Endodermal cell (in vitro differentiated cells): ENCODE measurements around the gene SCUBE3. TPM values are rescaled to one million over a fixed set of nuclear protein-coding genes. Genes with fewer than 3 reads are reported as not detected.

ENCODE experiments used
- DNase-seq: peaks from one replicate; pipeline ENCODE4 v3.0.0-alpha.2; 2017
- H3K27ac ChIP-seq: 2 replicates; pipeline ENCODE4 v1.5.1; 2013; ENCODE audit warnings: mild to moderate bottlenecking, low read depth, low read length, moderate library complexity
- H3K27me3 ChIP-seq: 2 replicates; pipeline ENCODE4 v1.6.1; 2013; ENCODE audit warnings: mild to moderate bottlenecking, low read length, moderate library complexity; ENCODE audit not compliant: insufficient read depth, control insufficient read depth, poor library complexity, severe bottlenecking
- H3K36me3 ChIP-seq: 2 replicates; pipeline ENCODE4 v1.7.0; 2013; ENCODE audit warnings: mild to moderate bottlenecking, low read length, moderate library complexity; ENCODE audit not compliant: control insufficient read depth, insufficient read depth
- H3K4me1 ChIP-seq: one replicate; pipeline ENCODE4 v1.7.0; 2013; ENCODE audit warnings: low read length; ENCODE audit not compliant: control insufficient read depth, insufficient read depth
- H3K4me3 ChIP-seq: 2 replicates; pipeline ENCODE4 v1.5.1; 2013; ENCODE audit warnings: mild to moderate bottlenecking, low read length, moderate library complexity
- H3K9ac ChIP-seq: 2 replicates; pipeline ENCODE4 v1.6.1; 2013; ENCODE audit warnings: mild to moderate bottlenecking, low read length, moderate library complexity; ENCODE audit not compliant: poor library complexity, severe bottlenecking; ENCODE audit errors: extremely low read depth
- H3K9me3 ChIP-seq: 2 replicates; pipeline ENCODE4 v1.6.1; 2013; ENCODE audit warnings: mild to moderate bottlenecking, low read length, moderate library complexity; ENCODE audit not compliant: control insufficient read depth
- H3K27ac Mint-ChIP-seq: 2 replicates; pipeline ENCODE4 v1.8.0; 2020; ENCODE audit warnings: mixed read lengths
- H3K27me3 Mint-ChIP-seq: 2 replicates; pipeline ENCODE4 v1.8.0; 2021; ENCODE audit warnings: mild to moderate bottlenecking, mixed read lengths; ENCODE audit not compliant: insufficient read depth
- H3K36me3 Mint-ChIP-seq: 2 replicates; pipeline ENCODE4 v1.8.0; 2020; ENCODE audit warnings: low read depth, mixed read lengths
- H3K4me1 Mint-ChIP-seq: 2 replicates; pipeline ENCODE4 v1.8.0; 2020; ENCODE audit warnings: mixed read lengths
- H3K4me3 Mint-ChIP-seq: 2 replicates; pipeline ENCODE4 v1.8.0; 2020; ENCODE audit warnings: mild to moderate bottlenecking, moderate library complexity, mixed read lengths
- H3K9me3 Mint-ChIP-seq: 2 replicates; pipeline ENCODE4 v1.8.0; 2020; ENCODE audit warnings: mild to moderate bottlenecking, mixed read lengths
- CTCF ChIP-seq: fragments of 200-600 bp; sonication (generic); conservative IDR thresholded peaks from 2 replicates; pipeline ENCODE4 v1.5.0; 2021; ENCODE audit warnings: antibody characterized with exemption, mild to moderate bottlenecking
- WGBS, 2 experiments: methylation state at CpG; one replicate each; pipeline versions ENCODE4 v1.1.5 to v1.1.7; 2013; ENCODE audit warnings: missing lambda C conversion rate in 2 of 2, mixed read lengths in 1 of 2; ENCODE audit not compliant: insufficient coverage in 1 of 2, insufficient read length in 1 of 2; 5-methylcytosine and 5-hydroxymethylcytosine counted together
- total RNA-seq, 2 donors: library from RNA; stranded (reverse); fragmentation: NEBNext Ultra II Directional in 1 of 2; extraction: Animal tissue kit (Norgen Biotek cat#: 25700) in 1 of 2; gene quantifications; 2 replicates in 1 of 2; 3 replicates in 1 of 2; pipeline ENCODE4 v1.2.1, GENCODE V29; 2021

Gene SCUBE3
- total RNA-seq, 2 donors from 2014 or later, result 0.27 to 0.86 TPM

DNA sequence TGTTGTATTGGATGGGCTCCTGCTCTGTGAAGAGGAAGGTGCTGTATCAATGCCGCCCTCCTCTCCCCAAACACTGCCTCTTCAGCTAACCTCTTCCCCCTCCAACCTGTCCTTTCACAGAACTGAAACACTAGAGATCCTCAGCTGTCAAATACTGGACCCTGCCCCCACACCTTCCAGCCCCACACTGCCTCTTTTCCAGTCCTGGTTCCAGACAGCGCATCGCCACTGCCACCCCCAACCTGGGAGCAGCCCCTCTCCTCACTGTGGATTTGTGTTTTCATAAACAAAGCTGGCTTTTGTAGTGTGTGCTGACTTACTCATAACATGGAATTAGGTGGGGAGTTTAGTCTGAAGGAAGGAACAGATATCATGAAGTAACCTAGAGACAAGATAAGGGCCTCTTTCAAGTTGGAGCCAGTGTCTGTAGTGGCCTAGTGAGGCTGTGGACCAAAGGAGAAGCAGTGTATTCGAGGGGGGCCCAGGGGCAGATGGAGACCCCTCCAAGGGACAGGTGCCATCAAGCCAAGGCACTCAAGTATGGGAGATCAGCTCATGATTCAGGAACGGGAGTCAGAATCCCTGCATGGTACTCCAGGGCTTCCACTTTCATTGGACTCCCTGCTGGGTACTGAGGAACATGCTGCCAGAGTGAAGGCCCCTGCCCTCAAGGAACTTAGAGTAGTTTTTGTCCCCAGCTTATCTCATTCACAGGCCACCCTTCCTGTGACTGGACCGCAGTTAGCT, 2.1 kb downstream of the SCUBE3 start:
- H3K36me3 Mint-ChIP-seq, result no peaks in the 10 kb centered on the region
- 83 to 89% methylated on average over 5 to 6 of the region's 6 CpGs for WGBS, 2 experiments
- H3K36me3 ChIP-seq, result no peaks in the 10 kb centered on the region
- no peak overlapping the region for H3K9ac ChIP-seq
- peak overlapping the region; percentile 57 for H3K4me3 Mint-ChIP-seq
- H3K27ac Mint-ChIP-seq, result no peak overlapping the region
- peaks cover 37% of the 10 kb centered on the region for H3K4me1 Mint-ChIP-seq
- no peaks in the 10 kb centered on the region for H3K9me3 Mint-ChIP-seq
- peaks cover 88% of the 10 kb centered on the region for H3K27me3 Mint-ChIP-seq
- H3K4me1 ChIP-seq, result peaks cover 20% of the 10 kb centered on the region
- H3K4me3 ChIP-seq, result peak overlapping the region; percentile 79
- H3K27ac ChIP-seq, result no peak overlapping the region
- H3K9me3 ChIP-seq, result no peaks in the 10 kb centered on the region
- DNase-seq, result no peak
- H3K27me3 ChIP-seq, result peaks cover 55% of the 10 kb centered on the region
- TF ChIP-seq CTCF, result no peak

- H3K4me1 ChIP-seq, result peaks cover 20% of the 10 kb centered on the region
- no peak overlapping the region for H3K9ac ChIP-seq
- no peaks in the 10 kb centered on the region for H3K9me3 ChIP-seq
- Mint-ChIP-seq H3K4me3 (no peak overlapping the region), H3K9me3 (no peaks in the 10 kb centered on the region), H3K36me3 (no peaks in the 10 kb centered on the region), H3K4me1 (peaks cover 37% of the 10 kb centered on the region), H3K27me3 (peaks cover 88% of the 10 kb centered on the region), H3K27ac (no peak overlapping the region)
- peaks cover 50% of the 10 kb centered on the region for H3K27me3 ChIP-seq
- DNase-seq, result no peak
- WGBS, 2 experiments, result 98 to 100% methylated on average over 1 of the region's 1 CpG
- H3K4me3 ChIP-seq, result no peak overlapping the region
- H3K27ac ChIP-seq, result no peak overlapping the region
- no peaks in the 10 kb centered on the region for H3K36me3 ChIP-seq
- no peak for TF ChIP-seq CTCF
These were observed 2.6 kb downstream of the SCUBE3 start for GRCh38 chr6:35216412-35216732.

- peak; percentile 55 for DNase-seq
- H3K27me3 ChIP-seq, result peaks cover 48% of the 10 kb centered on the region
- H3K9me3 ChIP-seq, result no peaks in the 10 kb centered on the region
- no peaks in the 10 kb centered on the region for H3K36me3 Mint-ChIP-seq
- H3K9me3 Mint-ChIP-seq, result no peaks in the 10 kb centered on the region
- peaks cover 37% of the 10 kb centered on the region for H3K4me1 Mint-ChIP-seq
- H3K27me3 Mint-ChIP-seq, result peaks cover 87% of the 10 kb centered on the region
- H3K36me3 ChIP-seq, result no peaks in the 10 kb centered on the region
- H3K27ac Mint-ChIP-seq, result no peak overlapping the region
- H3K4me1 ChIP-seq, result peaks cover 20% of the 10 kb centered on the region
- H3K4me3 Mint-ChIP-seq, result no peak overlapping the region
- no peak overlapping the region for H3K27ac ChIP-seq
- peak overlapping the region; percentile 14 for H3K4me3 ChIP-seq
- no peak overlapping the region for H3K9ac ChIP-seq
- no peak for TF ChIP-seq CTCF
- 30 to 56% methylated on average over 7 to 12 of the region's 17 CpGs for WGBS, 2 experiments
These were observed 3.4 kb downstream of the SCUBE3 start for GRCh38 chr6:35216851-35217811.
